AG04449 (cell line): ENCODE results near the gene SEPTIN8.

Experiments used
- CTCF ChIA-PET: fragments of 350-600 bp; formaldehyde crosslinking; extraction: SDS; loops from one replicate; lab custom pipeline; 2021; ENCODE audit warnings: antibody characterized with exemption; lab: Yijun Ruan, JAX
- POLR2A ChIA-PET: fragments of 400-600, 350-600 bp; formaldehyde crosslinking; extraction: SDS; loops from one replicate; lab custom pipeline; 2020; ENCODE audit warnings: antibody characterized with exemption, inconsistent platforms; lab: Yijun Ruan, JAX
- DNase-seq: peaks from one replicate; pipeline ENCODE4 v3.0.0-alpha.2; 2010; ENCODE audit warnings: low read depth, low spot score
- H3K4me3 ChIP-seq: 2 replicates; pipeline ENCODE4 v1.5.1; 2011; ENCODE audit warnings: low read depth, mild to moderate bottlenecking, control low read depth, low read length
- TF ChIP-seq, protein P1 (sequence below): IDR thresholded peaks from one replicate; pipeline ENCODE4 v1.5.1; 2011; ENCODE audit warnings: mild to moderate bottlenecking, moderate library complexity, low read length, control low read depth, inconsistent platforms; ENCODE audit not compliant: insufficient read depth; ENCODE audit errors: missing control alignments

The SEPTIN8 gene

DNA sequence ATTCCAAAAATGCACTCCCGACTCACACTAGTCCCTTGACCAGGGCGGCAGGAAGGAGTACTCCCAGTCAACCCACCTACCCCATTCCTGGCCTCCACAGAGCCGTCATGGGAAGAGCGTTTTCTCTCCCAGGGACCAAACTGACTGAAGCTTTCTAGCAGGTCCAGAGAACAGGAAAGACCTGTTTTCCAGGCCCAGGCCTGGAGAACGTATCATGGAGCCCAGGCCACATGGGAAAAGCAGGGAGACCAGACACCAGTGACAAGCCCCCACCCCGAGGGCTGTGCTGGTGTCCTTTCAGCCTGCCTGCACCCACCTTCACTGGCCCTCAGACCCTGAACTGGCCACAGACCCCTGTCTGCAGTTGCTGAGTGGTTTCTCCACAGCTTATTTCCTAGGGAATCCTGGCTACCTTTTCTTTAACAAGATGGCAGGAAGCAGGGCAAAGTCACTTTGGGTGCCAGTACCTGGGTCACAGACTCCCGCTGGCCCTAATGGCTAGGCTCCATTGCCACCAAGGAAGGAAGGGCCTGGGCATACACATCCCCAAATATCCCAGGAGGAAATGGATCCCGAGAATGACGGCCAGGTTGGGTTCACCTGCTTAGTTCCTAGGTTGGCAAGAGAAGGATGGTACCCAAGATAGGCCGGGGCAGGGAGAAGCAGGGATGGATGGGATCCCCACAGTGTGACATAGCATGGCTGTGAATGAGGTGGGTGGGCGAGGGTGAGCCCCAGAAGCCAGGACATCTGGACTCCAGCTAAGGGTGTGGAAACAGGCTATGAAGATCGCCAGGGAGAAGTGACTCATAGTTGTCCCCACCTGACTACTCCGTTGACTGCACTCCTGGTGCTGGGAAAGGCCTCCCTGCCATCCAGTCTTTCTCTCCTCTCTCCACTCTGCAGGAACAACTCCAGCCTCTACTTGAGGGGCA is 17.7 kb downstream of the SEPTIN8 start:
- no peak overlapping the region for H3K4me3 ChIP-seq
- TF ChIP-seq, protein P1, sequence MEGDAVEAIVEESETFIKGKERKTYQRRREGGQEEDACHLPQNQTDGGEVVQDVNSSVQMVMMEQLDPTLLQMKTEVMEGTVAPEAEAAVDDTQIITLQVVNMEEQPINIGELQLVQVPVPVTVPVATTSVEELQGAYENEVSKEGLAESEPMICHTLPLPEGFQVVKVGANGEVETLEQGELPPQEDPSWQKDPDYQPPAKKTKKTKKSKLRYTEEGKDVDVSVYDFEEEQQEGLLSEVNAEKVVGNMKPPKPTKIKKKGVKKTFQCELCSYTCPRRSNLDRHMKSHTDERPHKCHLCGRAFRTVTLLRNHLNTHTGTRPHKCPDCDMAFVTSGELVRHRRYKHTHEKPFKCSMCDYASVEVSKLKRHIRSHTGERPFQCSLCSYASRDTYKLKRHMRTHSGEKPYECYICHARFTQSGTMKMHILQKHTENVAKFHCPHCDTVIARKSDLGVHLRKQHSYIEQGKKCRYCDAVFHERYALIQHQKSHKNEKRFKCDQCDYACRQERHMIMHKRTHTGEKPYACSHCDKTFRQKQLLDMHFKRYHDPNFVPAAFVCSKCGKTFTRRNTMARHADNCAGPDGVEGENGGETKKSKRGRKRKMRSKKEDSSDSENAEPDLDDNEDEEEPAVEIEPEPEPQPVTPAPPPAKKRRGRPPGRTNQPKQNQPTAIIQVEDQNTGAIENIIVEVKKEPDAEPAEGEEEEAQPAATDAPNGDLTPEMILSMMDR = no peak
- ChIA-PET POLR2A (no interaction called here), CTCF (interaction anchor here (18.0 kb wide), 1 partner anchor 61 kb away, joined by 317 read pairs; the partner anchor contains the start of gene SOWAHA)
- DNase-seq = no peak

GRCh38 chr5:132758451-132758850 is 18.6 kb downstream of the SEPTIN8 start:
- H3K4me3 ChIP-seq = no peak overlapping the region
- DNase-seq = no peak
- POLR2A ChIA-PET = no interaction called here
- CTCF ChIA-PET = interaction anchor here (5.8 to 18.0 kb wide), 2 partner anchors 14 to 62 kb away, joined by 56 to 317 read pairs; partner anchors contain the start of genes CCNI2 and SOWAHA
- TF ChIP-seq, protein P1 = no peak

- ChIA-PET POLR2A (no interaction called here), CTCF (interaction anchor here (0.9 to 18.0 kb wide), 5 partner anchors 9 to 370 kb away, joined by 3 to 317 read pairs (median 5); partner anchors contain the start of genes CCNI2 and SOWAHA)
- TF ChIP-seq, protein P1 = no peak
- DNase-seq = no peak
- no peak overlapping the region for H3K4me3 ChIP-seq
Measured at GRCh38 chr5:132756542-132756941, 20.5 kb downstream of the SEPTIN8 start.

GRCh38 chr5:132754947-132755346 is 22.1 kb downstream of the SEPTIN8 start:
- ChIA-PET POLR2A (no interaction called here), CTCF (interaction anchor here (0.7 to 18.0 kb wide), 25 partner anchors 11 to 369 kb away, joined by 3 to 317 read pairs (median 4); partner anchors contain the start of genes CCNI2, GDF9, SOWAHA and UQCRQ)
- H3K4me3 ChIP-seq = no peak overlapping the region
- TF ChIP-seq, protein P1 = peak; percentile 20
- no peak for DNase-seq

DNA sequence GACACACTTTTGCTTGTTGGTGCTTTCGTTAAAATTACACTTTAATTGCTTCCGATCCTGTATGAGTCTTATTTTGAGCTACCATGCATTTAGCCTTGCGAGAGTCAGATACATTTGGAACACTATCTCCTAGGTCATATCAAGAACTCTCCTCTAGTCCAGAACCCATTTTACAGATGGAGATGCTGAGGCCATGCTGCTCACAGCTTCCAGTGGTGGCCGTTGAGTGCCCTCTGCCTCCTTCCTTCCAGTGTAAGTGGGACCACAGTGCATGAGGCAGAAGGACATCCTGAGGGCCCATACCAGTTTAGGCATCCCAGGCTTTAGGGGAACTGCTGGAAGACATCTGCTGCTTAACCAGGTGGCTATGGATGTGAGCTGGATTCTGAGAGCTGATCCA is 22.9 kb downstream of the SEPTIN8 start:
- POLR2A ChIA-PET = no interaction called here

More for the DNA sequence above, 22.9 kb downstream of the SEPTIN8 start:
- TF ChIP-seq, protein P1 = no peak
- no peak overlapping the region for H3K4me3 ChIP-seq
- CTCF ChIA-PET = interaction anchor here (0.8 to 18.0 kb wide), 21 partner anchors 9 to 368 kb away, joined by 3 to 317 read pairs (median 5); partner anchors contain the start of genes CCNI2, GDF9, KIF3A and SOWAHA
- DNase-seq = no peak
